ENCODE results near the gene WDR88.

Gene WDR88

GRCh38 chr19:33193269-33193864, 61.5 kb downstream of the WDR88 start:
- no peak for TF ChIP-seq CTCF (IDR thresholded peaks at IDR 0.05)
- no peak for DNase-seq
- H3K4me3 ChIP-seq: peak overlapping the region; percentile 62 to 66

GRCh38 chr19:33193865-33194362, 62.0 kb downstream of the WDR88 start, which contains the start of gene LRP3:
TSS of gene LRP3 (plus strand) at chr19:33194330. CDS start at chr19:33194786, 456 bp downstream.
- no peaks in the 10 kb centered on the region for H3K9me3 ChIP-seq
- intact Hi-C loops (cut with DNase I; ENCODE audit: low total_unique reads): no loop called here
- no peak for TF ChIP-seq CTCF (IDR thresholded peaks at IDR 0.05)

More at GRCh38 chr19:33193269-33193864, 61.5 kb downstream of the WDR88 start:
- H3K9me3 ChIP-seq: no peaks in the 10 kb centered on the region
- H3K4me1 ChIP-seq: peaks cover 0 to 20% (median 14%) of the 10 kb centered on the region in 4 donors
- intact Hi-C loops (cut with DNase I; ENCODE audit: low total_unique reads): no loop called here
- H3K27ac ChIP-seq: no peak overlapping the region
- peaks cover 0 to 14% (median under 1%) of the 10 kb centered on the region in 3 donors for H3K36me3 ChIP-seq
- no peaks in the 10 kb centered on the region for H3K27me3 ChIP-seq

GRCh38 chr19:33194532-33194885, 62.6 kb downstream of the WDR88 start:
- no peak for TF ChIP-seq CTCF (IDR thresholded peaks at IDR 0.05)
- peaks cover 0 to 24% (median 5%) of the 10 kb centered on the region in 3 donors for H3K36me3 ChIP-seq
- peak overlapping the region; percentile 34 to 57 for H3K27ac ChIP-seq
- H3K4me1 ChIP-seq: peaks cover 0 to 20% (median 14%) of the 10 kb centered on the region in 4 donors
- H3K4me3 ChIP-seq: peak overlapping the region; percentile 62 to 66
- no peaks in the 10 kb centered on the region for H3K27me3 ChIP-seq
- H3K9me3 ChIP-seq: no peaks in the 10 kb centered on the region
- no peak for DNase-seq
- intact Hi-C loops (cut with DNase I; ENCODE audit: low total_unique reads): no loop called here

More at GRCh38 chr19:33193865-33194362, 62.0 kb downstream of the WDR88 start, which contains the start of gene LRP3:
- H3K36me3 ChIP-seq: peaks cover 0 to 20% (median 5%) of the 10 kb centered on the region in 3 donors
- no peak for DNase-seq
- peak within 1 kb of the TSS; percentile 62 to 66 for H3K4me3 ChIP-seq
- peaks cover 0 to 20% (median 14%) of the 10 kb centered on the region in 4 donors for H3K4me1 ChIP-seq
- no peaks in the 10 kb centered on the region for H3K27me3 ChIP-seq
- H3K27ac ChIP-seq: peak within 1 kb of the TSS; percentile 34 to 57

DNA sequence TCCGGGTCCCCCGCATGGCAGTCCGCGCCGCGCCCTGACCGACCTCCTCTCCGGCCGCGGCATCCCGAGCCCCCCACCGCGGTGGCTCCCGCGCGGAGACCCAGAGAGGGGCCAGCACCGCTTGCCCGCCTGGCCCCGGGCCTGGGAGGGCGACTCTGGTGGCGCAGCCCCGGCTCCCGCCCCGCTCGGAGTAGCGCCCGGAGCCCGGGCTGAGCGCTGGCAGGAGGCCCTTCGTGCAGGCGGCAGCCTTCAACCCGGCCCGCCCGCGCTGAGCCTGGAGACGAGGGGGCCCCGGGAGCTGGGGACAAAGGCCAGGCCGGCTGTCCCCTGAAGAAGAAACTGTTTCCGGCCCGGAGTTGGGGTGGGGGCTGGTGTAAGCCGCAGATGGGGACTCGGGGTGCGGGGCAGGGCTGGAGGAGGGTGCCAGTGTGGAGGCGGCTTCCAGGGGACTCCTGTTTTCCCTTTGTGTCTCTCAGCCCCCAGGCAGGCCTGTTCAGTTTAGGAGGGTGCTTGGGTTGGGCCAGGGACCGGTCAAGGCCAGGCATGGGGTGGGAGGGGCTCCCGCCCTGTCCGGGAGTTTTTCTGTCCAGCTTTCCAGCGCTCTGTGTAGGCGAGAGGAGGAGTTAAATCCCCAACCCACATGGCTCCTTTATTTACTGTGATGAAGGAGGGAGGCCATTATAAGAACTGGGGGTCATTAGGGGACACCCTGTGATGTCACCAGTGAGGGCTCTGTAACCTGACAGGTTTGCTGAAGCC, 63.2 kb downstream of the WDR88 start:
- no peak for DNase-seq
- Histone ChIP-seq H3K4me1 (peaks cover 0 to 20% (median 14%) of the 10 kb centered on the region in 4 donors), H3K36me3 (peaks cover 0 to 24% (median 5%) of the 10 kb centered on the region in 3 donors), H3K9me3 (no peaks in the 10 kb centered on the region), H3K27me3 (no peaks in the 10 kb centered on the region), H3K4me3 (peak overlapping the region; percentile 62 to 66), H3K27ac (peak overlapping the region; percentile 34 to 57)
- TF ChIP-seq CTCF (IDR thresholded peaks at IDR 0.05): no peak
- intact Hi-C loops (cut with DNase I; ENCODE audit: low total_unique reads): no loop called here

- no peak for DNase-seq
Observed at GRCh38 chr19:33195645-33196347, 63.9 kb downstream of the WDR88 start.

More at GRCh38 chr19:33195645-33196347, 63.9 kb downstream of the WDR88 start:
- no peak for TF ChIP-seq CTCF (IDR thresholded peaks at IDR 0.05)
- intact Hi-C loops (cut with DNase I; ENCODE audit: low total_unique reads): no loop called here
- H3K36me3 ChIP-seq: peaks cover 0 to 24% (median 5%) of the 10 kb centered on the region in 3 donors
- H3K4me1 ChIP-seq: peaks cover 0 to 20% (median 14%) of the 10 kb centered on the region in 4 donors
- peak overlapping the region; percentile 34 to 57 for H3K27ac ChIP-seq
- no peaks in the 10 kb centered on the region for H3K27me3 ChIP-seq
- no peaks in the 10 kb centered on the region for H3K9me3 ChIP-seq
- peak overlapping the region; percentile 62 to 66 for H3K4me3 ChIP-seq
